Stimulated activated naive CD8-positive, alpha-beta T cell treated with anti-CD3 and anti-CD28 coated beads, Interleukin-15, Interleukin-2, amounts not matched to agents 100 ng/mL and 50 ng/mL, for 24 hours (primary cell): ENCODE results near the gene PLCB2.

Source experiments
- H3K27ac Mint-ChIP-seq: one replicate; pipeline ENCODE4 v1.8.0; 2021; ENCODE audit warnings: mild to moderate bottlenecking, mixed read lengths
- H3K27me3 Mint-ChIP-seq: one replicate; pipeline ENCODE4 v1.8.0; 2021; ENCODE audit warnings: mixed read lengths
- H3K36me3 Mint-ChIP-seq: one replicate; pipeline ENCODE4 v1.8.0; 2021; ENCODE audit warnings: low read depth, mixed read lengths
- H3K4me1 Mint-ChIP-seq: one replicate; pipeline ENCODE4 v1.8.0; 2021; ENCODE audit warnings: low read depth, mixed read lengths
- H3K4me3 Mint-ChIP-seq: one replicate; pipeline ENCODE4 v1.8.0; 2021; ENCODE audit warnings: mild to moderate bottlenecking, mixed read lengths
- H3K9me3 Mint-ChIP-seq: one replicate; pipeline ENCODE4 v1.8.0; 2021; ENCODE audit warnings: mixed read lengths

The PLCB2 gene

DNA sequence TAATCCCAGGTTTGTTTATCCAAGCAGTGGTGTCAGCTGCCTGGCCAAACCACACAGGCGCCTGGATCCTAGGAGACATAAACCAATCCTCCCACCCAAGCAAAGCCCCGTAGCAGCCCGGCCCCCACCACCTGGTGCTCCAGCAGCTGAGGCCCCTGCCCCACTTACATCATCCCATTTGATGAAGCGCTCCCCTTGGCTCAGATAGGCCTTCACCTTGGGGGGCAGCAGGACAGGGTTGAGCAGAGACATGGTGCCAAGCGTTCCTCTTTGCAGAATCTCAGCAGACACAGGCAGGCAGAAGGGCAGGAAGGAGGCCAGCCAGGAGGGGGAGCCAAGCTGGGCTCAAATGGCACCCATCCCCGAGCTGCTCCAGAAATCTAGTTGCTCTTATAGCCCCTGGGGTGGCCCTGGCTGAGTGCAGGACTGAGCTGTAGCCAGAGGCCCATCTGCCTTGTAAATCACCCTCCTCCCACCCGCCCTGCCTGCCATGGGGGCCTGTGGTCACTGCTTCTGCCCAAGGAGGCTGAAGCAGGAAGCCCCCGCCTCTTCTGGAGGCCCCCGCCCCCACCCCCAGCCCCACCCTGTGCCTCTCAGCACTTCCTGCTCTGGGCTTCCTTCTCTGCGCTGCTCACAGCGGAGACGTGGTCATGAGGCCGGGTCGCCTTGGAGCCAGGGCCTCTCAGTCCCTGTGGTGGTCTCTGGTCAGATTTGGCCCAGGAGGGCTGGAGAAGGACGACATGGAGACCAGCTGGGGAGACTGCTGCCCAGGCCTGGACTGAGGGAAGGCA, at the start of gene PLCB2:
Gene PLCB2 (minus strand): TSS at position 515 of the 791 bp plus-strand sequence. CDS start 263 bp downstream, at position 252.
- Mint-ChIP-seq H3K27me3 (no peaks in the 10 kb centered on the region), H3K27ac (peak within 1 kb of the TSS; percentile 97), H3K36me3 (no peaks in the 10 kb centered on the region), H3K4me1 (peaks cover 31% of the 10 kb centered on the region), H3K9me3 (no peaks in the 10 kb centered on the region), H3K4me3 (peak within 1 kb of the TSS; percentile 92)

DNA sequence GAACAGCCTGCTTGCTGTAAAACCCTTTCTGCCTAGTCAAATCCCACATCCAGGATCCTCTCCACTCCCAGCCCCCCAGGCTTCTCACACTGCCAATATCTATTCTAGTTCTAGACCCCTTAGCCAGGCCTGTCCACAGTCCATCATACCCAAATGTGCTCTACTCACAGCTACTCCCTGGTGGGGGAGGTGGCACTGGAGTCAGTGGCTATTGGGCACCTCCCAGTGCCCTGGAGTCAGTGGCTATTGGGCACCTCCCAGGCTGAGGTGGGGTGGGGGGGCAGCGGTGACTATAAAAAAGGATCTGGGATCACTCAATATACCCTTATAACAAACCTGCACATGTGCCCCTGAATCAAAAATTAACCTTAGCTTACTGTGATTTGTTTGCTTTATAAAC, 49.5 kb upstream of the PLCB2 start:
- Mint-ChIP-seq H3K4me1 (peaks cover 10% of the 10 kb centered on the region), H3K36me3 (no peaks in the 10 kb centered on the region), H3K27me3 (peaks cover 3% of the 10 kb centered on the region), H3K27ac (no peak overlapping the region), H3K9me3 (no peaks in the 10 kb centered on the region), H3K4me3 (peak overlapping the region; percentile 78)

- Mint-ChIP-seq H3K36me3 (no peaks in the 10 kb centered on the region), H3K27ac (no peak overlapping the region), H3K4me3 (no peak overlapping the region), H3K27me3 (peaks cover 3% of the 10 kb centered on the region), H3K4me1 (peaks cover 10% of the 10 kb centered on the region), H3K9me3 (no peaks in the 10 kb centered on the region)
These were observed 48.3 kb upstream of the PLCB2 start for GRCh38 chr15:40355976-40356585.

DNA sequence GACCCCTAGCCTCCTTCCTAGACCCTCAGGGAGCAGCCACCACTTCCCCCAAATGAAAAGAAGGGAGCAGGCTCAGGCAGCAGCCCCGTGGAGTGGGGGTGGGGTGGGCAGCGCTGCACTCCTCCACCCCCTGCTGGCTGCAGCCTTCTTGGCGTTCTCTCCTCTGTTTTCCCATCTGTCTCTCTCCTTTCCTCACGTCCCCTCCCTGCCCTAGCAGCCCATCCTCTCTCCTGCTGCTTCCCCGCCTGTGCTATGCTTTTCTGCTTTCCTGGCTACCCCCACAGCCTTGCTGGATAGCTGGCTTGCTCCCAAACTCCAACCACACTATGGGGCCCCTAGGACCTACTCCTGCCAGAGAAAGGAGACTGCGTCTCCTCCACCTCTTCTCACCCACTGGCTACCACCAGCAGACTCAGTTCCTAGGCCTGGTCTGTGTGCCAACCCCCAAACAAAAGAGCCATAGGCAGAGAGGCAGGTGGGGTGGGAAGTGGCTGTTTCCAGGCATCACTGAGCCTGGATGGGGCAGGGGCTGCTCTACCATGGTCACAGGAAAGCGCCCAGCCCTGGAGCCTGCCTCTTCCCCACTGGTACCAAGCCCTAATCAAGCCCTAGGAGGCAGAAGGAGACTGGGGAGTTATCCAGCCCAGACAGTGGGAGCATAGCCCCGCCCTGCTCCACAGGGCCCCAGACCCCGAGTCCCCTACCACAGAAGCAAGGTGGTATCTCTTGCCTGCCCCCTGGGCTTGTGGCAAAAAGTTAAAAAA, 46.9 kb upstream of the PLCB2 start:
- H3K36me3 Mint-ChIP-seq: no peaks in the 10 kb centered on the region
- H3K9me3 Mint-ChIP-seq: no peaks in the 10 kb centered on the region
- no peak overlapping the region for H3K4me3 Mint-ChIP-seq
- no peak overlapping the region for H3K27ac Mint-ChIP-seq
- H3K4me1 Mint-ChIP-seq: peaks cover 10% of the 10 kb centered on the region
- peaks cover 3% of the 10 kb centered on the region for H3K27me3 Mint-ChIP-seq

DNA sequence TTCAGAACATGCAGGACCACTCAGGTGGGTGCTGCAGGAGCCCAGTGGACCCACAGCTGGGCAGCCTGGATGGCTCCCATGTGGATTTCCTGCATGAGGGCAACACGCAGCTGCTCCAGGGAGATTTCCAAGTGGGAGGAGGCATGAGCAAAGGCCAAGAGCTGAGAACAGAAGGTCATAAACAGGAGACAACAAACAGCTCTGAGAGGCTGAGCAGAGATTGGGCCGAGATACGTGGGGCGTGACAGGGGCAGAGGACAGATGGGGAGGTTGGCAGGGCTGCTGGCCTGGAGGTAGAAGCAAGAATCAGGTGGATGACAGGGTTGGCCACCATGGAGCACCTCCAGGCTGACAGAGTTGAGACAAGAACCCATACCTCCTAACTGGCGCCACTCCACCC, 46.0 kb upstream of the PLCB2 start:
- peaks cover 5% of the 10 kb centered on the region for H3K4me1 Mint-ChIP-seq
- H3K27me3 Mint-ChIP-seq: peaks cover 3% of the 10 kb centered on the region
- H3K36me3 Mint-ChIP-seq: no peaks in the 10 kb centered on the region
- H3K9me3 Mint-ChIP-seq: no peaks in the 10 kb centered on the region
- H3K27ac Mint-ChIP-seq: no peak overlapping the region
- no peak overlapping the region for H3K4me3 Mint-ChIP-seq

- H3K4me1 Mint-ChIP-seq: no peaks in the 10 kb centered on the region
- H3K36me3 Mint-ChIP-seq: no peaks in the 10 kb centered on the region
- H3K27ac Mint-ChIP-seq: no peak overlapping the region
- no peaks in the 10 kb centered on the region for H3K9me3 Mint-ChIP-seq
- no peak overlapping the region for H3K4me3 Mint-ChIP-seq
- peaks cover 3% of the 10 kb centered on the region for H3K27me3 Mint-ChIP-seq
These were observed 44.7 kb upstream of the PLCB2 start for GRCh38 chr15:40352281-40352901.

- no peaks in the 10 kb centered on the region for H3K27me3 Mint-ChIP-seq
- H3K27ac Mint-ChIP-seq: no peak overlapping the region
- no peaks in the 10 kb centered on the region for H3K36me3 Mint-ChIP-seq
- H3K4me1 Mint-ChIP-seq: no peaks in the 10 kb centered on the region
- H3K9me3 Mint-ChIP-seq: no peaks in the 10 kb centered on the region
- H3K4me3 Mint-ChIP-seq: no peak overlapping the region
These were observed 41.4 kb upstream of the PLCB2 start for GRCh38 chr15:40349163-40349562.

DNA sequence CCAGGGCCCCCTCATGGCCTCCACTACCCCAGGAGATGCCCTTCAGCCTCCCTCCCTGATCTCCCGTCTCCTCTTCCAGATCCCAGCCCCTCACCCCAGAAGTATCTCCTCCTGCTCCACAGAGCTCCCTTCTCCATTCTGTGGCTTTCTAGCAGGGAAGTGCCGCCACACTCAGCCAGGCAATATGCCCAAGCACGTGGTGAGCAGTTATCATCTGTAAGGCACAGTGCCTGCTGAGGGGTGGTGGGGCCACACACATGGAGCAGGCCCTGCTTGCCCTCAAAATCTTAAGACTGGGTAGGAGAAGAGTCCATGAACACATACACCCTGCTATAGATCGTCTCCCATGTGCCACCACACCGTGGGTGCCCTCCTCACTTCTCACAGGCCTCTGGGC, 40.7 kb upstream of the PLCB2 start:
- Mint-ChIP-seq H3K27ac (no peak overlapping the region), H3K4me1 (no peaks in the 10 kb centered on the region), H3K4me3 (no peak overlapping the region), H3K27me3 (no peaks in the 10 kb centered on the region), H3K9me3 (no peaks in the 10 kb centered on the region), H3K36me3 (no peaks in the 10 kb centered on the region)

GRCh38 chr15:40347559-40348473, 40.1 kb upstream of the PLCB2 start:
- Mint-ChIP-seq H3K4me3 (no peak overlapping the region), H3K4me1 (no peaks in the 10 kb centered on the region), H3K27me3 (no peaks in the 10 kb centered on the region), H3K27ac (no peak overlapping the region), H3K9me3 (no peaks in the 10 kb centered on the region), H3K36me3 (no peaks in the 10 kb centered on the region)

DNA sequence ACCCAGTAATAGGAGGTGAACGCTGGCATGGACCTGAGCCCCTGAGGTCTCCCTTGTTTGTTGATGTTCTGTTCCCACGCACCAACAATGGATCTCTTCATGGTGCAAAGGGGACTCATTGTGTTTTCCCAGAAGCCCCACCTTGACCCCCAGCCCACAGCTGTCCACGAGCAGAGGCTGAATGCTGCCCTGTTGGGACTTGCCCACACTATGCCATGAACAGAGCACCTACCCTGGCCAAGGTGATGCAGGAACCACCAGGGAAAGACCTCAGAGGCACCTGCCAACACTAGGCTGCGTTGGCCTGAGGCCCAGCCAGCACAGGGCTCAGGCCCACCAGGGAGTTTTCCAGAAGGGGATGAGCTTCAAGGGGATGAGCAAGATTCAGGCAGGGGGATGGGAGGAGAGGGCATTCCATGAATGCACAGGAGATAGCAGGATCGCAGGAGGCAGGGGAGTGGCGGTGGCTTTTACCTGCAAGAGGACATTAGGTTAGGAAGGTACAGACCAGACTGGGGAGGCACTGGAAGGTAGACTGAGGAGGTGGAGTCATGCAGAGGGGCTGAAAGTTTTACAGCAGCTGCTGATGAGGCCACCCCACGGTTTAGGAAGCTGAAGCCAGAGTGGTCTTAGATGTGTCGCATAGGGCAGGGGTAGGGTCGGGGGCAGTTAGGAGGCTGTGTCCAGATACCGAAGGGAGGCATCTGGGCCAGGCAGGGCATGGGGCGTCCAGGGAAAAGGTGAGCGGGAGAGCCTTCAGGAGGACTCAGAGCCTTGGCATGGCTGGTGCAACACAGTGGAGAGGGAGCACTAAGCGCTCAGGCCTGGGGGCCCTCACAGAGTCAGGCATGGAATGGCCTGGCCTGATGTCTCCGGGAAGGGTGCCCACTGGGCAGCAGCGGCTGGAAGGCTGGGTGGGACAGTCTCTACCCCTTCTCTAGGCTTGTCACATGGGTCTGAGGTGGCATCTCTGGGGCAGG, 39.1 kb upstream of the PLCB2 start:
- no peaks in the 10 kb centered on the region for H3K9me3 Mint-ChIP-seq
- H3K36me3 Mint-ChIP-seq: no peaks in the 10 kb centered on the region
- no peaks in the 10 kb centered on the region for H3K27me3 Mint-ChIP-seq
- no peak overlapping the region for H3K4me3 Mint-ChIP-seq
- no peaks in the 10 kb centered on the region for H3K4me1 Mint-ChIP-seq
- H3K27ac Mint-ChIP-seq: no peak overlapping the region

GRCh38 chr15:40345867-40346578, 38.3 kb upstream of the PLCB2 start:
- Mint-ChIP-seq H3K4me3 (no peak overlapping the region), H3K36me3 (no peaks in the 10 kb centered on the region), H3K4me1 (no peaks in the 10 kb centered on the region), H3K27ac (no peak overlapping the region), H3K27me3 (no peaks in the 10 kb centered on the region), H3K9me3 (no peaks in the 10 kb centered on the region)

DNA sequence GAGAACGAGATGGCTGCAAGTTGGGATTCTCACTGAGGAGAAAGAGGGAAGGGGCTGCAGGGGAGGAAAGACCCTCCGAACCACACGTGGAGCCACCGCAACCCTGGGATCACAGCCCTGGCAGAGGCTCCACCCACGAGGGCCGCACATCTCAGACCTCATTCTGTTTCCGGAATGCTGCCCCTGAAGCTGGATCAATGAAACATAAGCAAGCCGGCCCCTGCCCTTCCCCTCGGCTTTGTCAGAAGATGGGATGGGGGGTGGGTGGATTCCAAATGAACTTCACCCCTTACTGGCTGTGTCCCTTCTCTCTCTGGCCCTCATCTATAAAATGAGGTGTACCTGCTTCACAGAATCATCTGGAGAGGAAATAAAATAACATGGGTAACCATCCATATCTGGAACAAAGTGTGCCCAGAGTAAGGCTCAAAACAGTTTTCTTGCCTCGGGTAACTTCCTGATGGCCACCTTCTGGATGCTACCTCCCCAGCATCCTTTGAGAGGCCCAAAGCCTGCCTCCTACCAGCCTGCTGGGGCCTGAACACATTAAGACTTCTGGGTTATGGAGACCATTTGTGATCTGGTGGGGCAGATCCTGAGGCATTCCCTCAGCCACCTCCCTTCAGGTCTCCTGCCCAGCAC, 37.6 kb upstream of the PLCB2 start:
- Mint-ChIP-seq H3K36me3 (no peaks in the 10 kb centered on the region), H3K4me1 (no peaks in the 10 kb centered on the region), H3K27me3 (no peaks in the 10 kb centered on the region), H3K27ac (no peak overlapping the region), H3K4me3 (no peak overlapping the region), H3K9me3 (no peaks in the 10 kb centered on the region)
